Stomach smooth muscle (tissue), 2 donors: ENCODE measurements around the gene HP.
"Not testable (repeated sequence)": the region's sequence is repeated elsewhere in the genome, so short reads cannot be mapped to it uniquely, and the experiment has no call there.

Source experiments
- H3K27ac ChIP-seq: one replicate; pipeline ENCODE4 v1.7.0; 2013; ENCODE audit warnings: mild to moderate bottlenecking, low read length, inconsistent platforms
- H3K27me3 ChIP-seq, 2 donors: one replicate each; pipeline ENCODE4 v1.7.0; 2013; ENCODE audit warnings: low read length in 2 of 2; ENCODE audit not compliant: insufficient read depth in 2 of 2, control insufficient read depth in 1 of 2
- H3K36me3 ChIP-seq, 2 donors: one replicate each; pipeline ENCODE4 v1.7.0; 2013; ENCODE audit warnings: low read length in 2 of 2; ENCODE audit not compliant: control insufficient read depth in 2 of 2, insufficient read depth in 2 of 2
- H3K4me1 ChIP-seq: one replicate; pipeline ENCODE4 v1.7.0; 2013; ENCODE audit warnings: low read length; ENCODE audit not compliant: control insufficient read depth, insufficient read depth
- H3K4me3 ChIP-seq, 2 donors: one replicate each; pipeline ENCODE4 v1.7.0; 2013; ENCODE audit warnings: low read length in 2 of 2
- H3K9ac ChIP-seq, 2 donors: one replicate each; pipeline ENCODE4 v1.7.0; 2013; ENCODE audit warnings: low read length in 2 of 2, mild to moderate bottlenecking in 1 of 2
- H3K9me3 ChIP-seq, 2 donors: one replicate each; pipeline ENCODE4 v1.7.0; 2013; ENCODE audit warnings: low read length in 2 of 2; ENCODE audit not compliant: control insufficient read depth in 2 of 2
- donor health status: healthy.
- donor health status: Pancreatic carcinoma.

Gene HP

DNA sequence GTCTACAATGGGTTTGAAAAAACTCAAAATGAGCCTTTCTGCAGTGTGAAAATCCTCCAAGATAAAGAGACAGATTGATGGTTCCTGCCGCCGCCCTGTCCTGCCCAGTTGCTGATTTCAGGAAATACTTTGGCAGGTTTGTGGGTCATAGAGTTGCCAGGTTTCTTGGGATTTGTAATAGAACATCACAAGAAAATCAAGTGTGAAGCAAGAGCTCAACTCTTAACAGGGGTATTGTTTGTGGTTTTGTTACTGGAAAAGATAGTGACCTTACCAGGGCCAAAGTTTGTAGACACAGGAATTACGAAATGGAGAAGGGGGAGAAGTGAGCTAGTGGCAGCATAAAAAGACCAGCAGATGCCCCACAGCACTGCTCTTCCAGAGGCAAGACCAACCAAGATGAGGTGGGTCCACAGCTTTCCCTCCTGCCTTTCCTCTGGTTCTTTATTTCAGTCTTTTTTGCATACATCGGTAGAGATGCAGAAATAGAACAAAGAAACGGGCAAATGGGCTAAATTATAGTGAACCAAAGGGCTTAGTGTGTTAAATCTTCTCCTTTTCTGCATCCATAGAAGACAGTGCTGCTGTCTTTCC is at the start of gene HP:
HP (plus strand) TSS at position 252 of the 594 bp plus-strand sequence; CDS start at position 400, 148 bp downstream.
- H3K27ac ChIP-seq = not testable (repeated sequence)

DNA sequence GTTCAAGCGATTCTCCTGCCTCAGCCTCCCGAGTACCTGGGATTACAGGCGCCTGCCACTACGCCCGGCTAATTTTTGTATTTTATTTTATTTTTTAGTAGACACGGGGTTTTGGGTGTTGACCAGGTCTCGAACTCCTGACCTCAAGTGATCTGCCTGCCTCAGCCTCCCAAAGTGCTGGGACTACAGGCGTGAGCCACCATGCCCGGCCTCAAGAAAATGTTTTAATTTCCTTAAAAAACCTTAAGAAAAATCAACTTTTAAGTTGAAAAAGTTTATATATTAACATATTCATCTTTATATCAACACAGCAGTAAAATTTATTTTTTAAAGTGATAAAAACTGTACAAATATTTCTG is 46.3 kb upstream of the HP start:
- H3K4me3 ChIP-seq = peak overlapping the region in 1 of 2 donors; percentile 97
- H3K27ac ChIP-seq, H3K36me3 ChIP-seq, H3K9me3 ChIP-seq, H3K27me3 ChIP-seq, H3K9ac ChIP-seq, H3K4me1 ChIP-seq: not testable (repeated sequence)

More for the DNA sequence above, at the start of gene HP:
- not testable (repeated sequence) for H3K27me3 ChIP-seq, H3K9ac ChIP-seq, H3K9me3 ChIP-seq, H3K36me3 ChIP-seq, H3K4me3 ChIP-seq, H3K4me1 ChIP-seq

DNA sequence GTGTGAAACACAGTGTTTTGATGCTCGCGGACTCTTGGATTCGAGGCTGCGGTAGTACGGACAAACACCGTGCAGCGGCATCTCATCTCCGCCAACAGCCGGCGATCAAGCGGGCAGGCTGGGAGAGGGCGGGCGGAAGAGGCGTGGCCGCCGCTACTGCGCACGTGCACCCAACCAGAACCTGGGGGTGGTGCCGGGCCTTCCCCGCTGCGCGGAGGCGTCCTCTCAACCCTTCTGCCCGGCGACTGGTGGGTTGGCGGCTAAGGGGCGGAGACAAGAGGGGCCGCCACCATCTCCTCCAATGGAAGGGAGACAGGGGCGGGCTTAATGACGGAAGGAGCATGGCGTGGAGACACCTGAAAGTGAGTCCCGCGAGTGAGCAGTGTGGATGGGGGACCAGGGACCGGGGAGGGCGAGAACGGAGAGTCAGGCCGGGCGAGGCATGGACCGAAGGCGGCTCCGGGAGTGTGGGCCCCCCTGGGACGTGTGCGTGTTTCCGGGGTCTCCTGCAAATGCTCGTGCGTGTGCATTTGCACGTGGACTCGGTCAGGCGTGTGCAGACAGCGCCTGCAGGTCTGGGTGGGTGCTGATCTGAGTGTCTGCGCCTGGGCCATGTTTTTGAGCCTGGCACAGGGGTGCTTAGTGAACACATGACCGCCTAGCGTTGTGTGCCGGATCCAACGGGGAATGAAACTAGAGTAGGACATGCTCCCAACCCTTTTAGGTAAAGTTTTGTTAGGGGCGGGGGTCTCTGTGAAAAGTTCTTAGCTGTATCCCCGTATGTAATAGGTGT is 45.7 kb upstream of the HP start, which contains the start of gene DHODH:
DHODH (plus strand) TSS at position 321 of the 793 bp plus-strand sequence; CDS start at position 342, 21 bp downstream.
- Histone ChIP-seq H3K9ac (peak within 1 kb of the TSS; percentile 78 to 84), H3K4me1 (peaks cover under 1% of the 10 kb centered on the region), H3K36me3 (peaks cover 0 to 8% of the 10 kb centered on the region in 2 donors), H3K9me3 (no peaks in the 10 kb centered on the region), H3K27ac (no peak within 1 kb of the TSS), H3K4me3 (peak within 1 kb of the TSS; percentile 97 to 98), H3K27me3 (no peaks in the 10 kb centered on the region)

DNA sequence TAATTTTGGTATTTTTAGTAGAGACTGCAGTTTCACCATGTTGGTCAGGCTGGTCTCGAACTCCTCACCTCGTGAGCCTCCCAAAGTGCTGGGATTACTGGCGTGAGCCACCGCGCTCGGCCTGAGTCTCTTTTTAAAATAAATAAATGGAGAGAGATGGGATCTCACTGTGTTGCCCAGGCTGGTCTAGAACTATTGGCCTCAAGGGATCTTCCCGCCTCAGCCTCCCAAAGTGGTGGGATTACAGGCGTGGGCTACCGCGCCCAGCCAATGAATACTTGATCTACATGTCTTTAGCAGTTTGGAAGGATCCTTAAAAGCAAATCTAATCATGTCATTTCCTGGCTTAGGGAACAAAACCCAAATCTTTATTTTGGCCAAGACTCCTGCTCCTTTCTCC is 44.5 kb upstream of the HP start:
- Histone ChIP-seq H3K4me3 (no peak overlapping the region), H3K27ac (no peak overlapping the region), H3K27me3 (no peaks in the 10 kb centered on the region), H3K4me1 (peaks cover 2% of the 10 kb centered on the region), H3K9ac (no peak overlapping the region), H3K36me3 (peaks cover 0 to 13% of the 10 kb centered on the region in 2 donors), H3K9me3 (no peaks in the 10 kb centered on the region)

- H3K9me3 ChIP-seq = no peaks in the 10 kb centered on the region
- H3K4me3 ChIP-seq = no peak overlapping the region
- H3K27ac ChIP-seq = no peak overlapping the region
- no peak overlapping the region for H3K9ac ChIP-seq
- H3K27me3 ChIP-seq = no peaks in the 10 kb centered on the region
- peaks cover 2% of the 10 kb centered on the region for H3K4me1 ChIP-seq
- H3K36me3 ChIP-seq = peaks cover 0 to 20% of the 10 kb centered on the region in 2 donors
Observed at GRCh38 chr16:72012607-72013006, 41.7 kb upstream of the HP start.

- no peak overlapping the region for H3K9ac ChIP-seq
- H3K9me3 ChIP-seq = no peaks in the 10 kb centered on the region
- H3K4me3 ChIP-seq = no peak overlapping the region
- H3K27ac ChIP-seq = no peak overlapping the region
- peaks cover 3 to 23% of the 10 kb centered on the region in 2 donors for H3K36me3 ChIP-seq
- H3K4me1 ChIP-seq = peaks cover 2% of the 10 kb centered on the region
- no peaks in the 10 kb centered on the region for H3K27me3 ChIP-seq
Observed at GRCh38 chr16:72013389-72013788, 40.9 kb upstream of the HP start.

GRCh38 chr16:72013888-72014581 is 40.3 kb upstream of the HP start:
- peaks cover 6 to 27% of the 10 kb centered on the region in 2 donors for H3K36me3 ChIP-seq
- peaks cover 2% of the 10 kb centered on the region for H3K4me1 ChIP-seq
- no peaks in the 10 kb centered on the region for H3K9me3 ChIP-seq
- H3K9ac ChIP-seq = no peak overlapping the region
- no peaks in the 10 kb centered on the region for H3K27me3 ChIP-seq
- no peak overlapping the region for H3K4me3 ChIP-seq
- H3K27ac ChIP-seq = no peak overlapping the region

- Histone ChIP-seq H3K27ac (no peak overlapping the region), H3K9me3 (no peaks in the 10 kb centered on the region), H3K27me3 (no peaks in the 10 kb centered on the region), H3K36me3 (peaks cover 9 to 27% of the 10 kb centered on the region in 2 donors), H3K4me1 (peaks cover 2% of the 10 kb centered on the region), H3K9ac (no peak overlapping the region), H3K4me3 (no peak overlapping the region)
Observed at GRCh38 chr16:72014675-72015074, 39.6 kb upstream of the HP start.

GRCh38 chr16:72015124-72015523 is 39.2 kb upstream of the HP start:
- Histone ChIP-seq H3K27me3 (no peaks in the 10 kb centered on the region), H3K9me3 (no peaks in the 10 kb centered on the region), H3K36me3 (peaks cover 9 to 27% of the 10 kb centered on the region in 2 donors), H3K9ac (no peak overlapping the region), H3K4me1 (peaks cover 2% of the 10 kb centered on the region), H3K4me3 (no peak overlapping the region), H3K27ac (no peak overlapping the region)

GRCh38 chr16:72018470-72018869 is 35.8 kb upstream of the HP start:
- Histone ChIP-seq H3K4me1 (peaks cover 2% of the 10 kb centered on the region), H3K4me3 (no peak overlapping the region), H3K36me3 (peaks cover 19 to 36% of the 10 kb centered on the region in 2 donors), H3K9ac (no peak overlapping the region), H3K27me3 (no peaks in the 10 kb centered on the region), H3K27ac (no peak overlapping the region), H3K9me3 (no peaks in the 10 kb centered on the region)
